Fibroblast of skin of right biceps (primary cell): ENCODE measurements around the gene SOBP.
A peak's percentile ranks its signal among the peaks of the same experiment; 100 is the strongest.

Experiments used
- DNase-seq: peaks from one replicate; pipeline ENCODE4 v3.0.0-alpha.2; 2013

The SOBP gene

GRCh38 chr6:107590378-107590777 lies 100.5 kb downstream of the SOBP start:
- DNase-seq = no peak

GRCh38 chr6:107591346-107591745 lies 101.4 kb downstream of the SOBP start:
- DNase-seq = no peak

GRCh38 chr6:107592806-107593205 lies 102.9 kb downstream of the SOBP start:
- DNase-seq = no peak

GRCh38 chr6:107594736-107595135 lies 104.8 kb downstream of the SOBP start:
- peak; percentile 28 for DNase-seq

GRCh38 chr6:107598091-107598490 lies 108.2 kb downstream of the SOBP start:
- no peak for DNase-seq

- no peak for DNase-seq
Observed at GRCh38 chr6:107599043-107599442, 109.1 kb downstream of the SOBP start.

- DNase-seq = no peak
Observed at GRCh38 chr6:107600121-107600520, 110.2 kb downstream of the SOBP start.

GRCh38 chr6:107600936-107601335 lies 111.0 kb downstream of the SOBP start:
- peak; percentile 85 for DNase-seq

GRCh38 chr6:107601406-107601805 lies 111.5 kb downstream of the SOBP start:
- no peak for DNase-seq

- DNase-seq = no peak
Observed at GRCh38 chr6:107602321-107603005, 112.5 kb downstream of the SOBP start.

GRCh38 chr6:107603006-107603370 lies 113.1 kb downstream of the SOBP start:
- DNase-seq = no peak

GRCh38 chr6:107604549-107604948 lies 114.6 kb downstream of the SOBP start:
- DNase-seq = no peak

- DNase-seq = no peak
Observed at GRCh38 chr6:107606407-107606806, 116.5 kb downstream of the SOBP start.

GRCh38 chr6:107607116-107607515 lies 117.2 kb downstream of the SOBP start:
- DNase-seq = no peak

GRCh38 chr6:107611094-107611810 lies 121.3 kb downstream of the SOBP start:
- DNase-seq = no peak

GRCh38 chr6:107612762-107613415 lies 123.0 kb downstream of the SOBP start:
- DNase-seq = no peak

GRCh38 chr6:107613651-107614379 lies 123.9 kb downstream of the SOBP start:
- DNase-seq = no peak

GRCh38 chr6:107614828-107615227 lies 124.9 kb downstream of the SOBP start:
- DNase-seq = no peak

GRCh38 chr6:107616775-107617174 lies 126.9 kb downstream of the SOBP start:
- DNase-seq = no peak

- DNase-seq = no peak
Observed at GRCh38 chr6:107617341-107617932, 127.5 kb downstream of the SOBP start.

GRCh38 chr6:107618672-107619071 lies 128.8 kb downstream of the SOBP start:
- DNase-seq = no peak

- DNase-seq = no peak
Observed at GRCh38 chr6:107620732-107621131, 130.8 kb downstream of the SOBP start.
